Glomerular endothelial cell (primary cell): Measurements from ENCODE around the gene SLC35E3. TPM values are rescaled to one million over a fixed set of nuclear protein-coding genes. Genes with fewer than 3 reads are reported as not detected.
"Not testable (repeated sequence)": the region's sequence is repeated elsewhere in the genome, so short reads cannot be mapped to it uniquely, and the experiment has no call there.

Experiments
- DNase-seq: peaks from one replicate; pipeline ENCODE4 v3.0.0-alpha.2; 2011; ENCODE audit warnings: low read depth, low spot score; ENCODE audit errors: extremely low read depth
- total RNA-seq: library from RNA; depleted of rRNA; stranded (reverse); fragments of >200 nt; gene quantifications from 2 replicates; pipeline ENCODE4 v1.2.3, GENCODE V29; 2015

Gene SLC35E3
- total RNA-seq, 1 donor from 2014 or later = 6.6 TPM

DNA sequence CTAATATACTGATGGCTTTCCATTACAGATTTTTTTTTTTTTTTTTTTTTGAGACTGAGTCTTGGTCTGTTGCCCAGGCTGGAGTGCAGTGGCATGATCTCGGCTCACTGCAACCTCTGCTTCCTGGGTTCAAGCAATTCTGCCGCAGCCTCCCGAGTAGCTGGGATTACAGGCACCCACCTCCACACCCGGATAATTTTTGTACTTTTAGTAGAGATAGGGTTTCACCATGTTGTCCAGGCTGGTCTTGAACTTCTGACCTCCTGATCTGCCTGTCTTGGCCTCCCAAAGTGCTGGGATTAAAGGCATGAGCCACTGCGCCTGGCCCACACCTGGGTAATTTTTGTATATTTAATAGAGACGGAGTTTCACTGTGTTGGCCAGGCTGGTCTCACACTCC is 65.6 kb downstream of the SLC35E3 start:
- not testable (repeated sequence) for DNase-seq

DNA sequence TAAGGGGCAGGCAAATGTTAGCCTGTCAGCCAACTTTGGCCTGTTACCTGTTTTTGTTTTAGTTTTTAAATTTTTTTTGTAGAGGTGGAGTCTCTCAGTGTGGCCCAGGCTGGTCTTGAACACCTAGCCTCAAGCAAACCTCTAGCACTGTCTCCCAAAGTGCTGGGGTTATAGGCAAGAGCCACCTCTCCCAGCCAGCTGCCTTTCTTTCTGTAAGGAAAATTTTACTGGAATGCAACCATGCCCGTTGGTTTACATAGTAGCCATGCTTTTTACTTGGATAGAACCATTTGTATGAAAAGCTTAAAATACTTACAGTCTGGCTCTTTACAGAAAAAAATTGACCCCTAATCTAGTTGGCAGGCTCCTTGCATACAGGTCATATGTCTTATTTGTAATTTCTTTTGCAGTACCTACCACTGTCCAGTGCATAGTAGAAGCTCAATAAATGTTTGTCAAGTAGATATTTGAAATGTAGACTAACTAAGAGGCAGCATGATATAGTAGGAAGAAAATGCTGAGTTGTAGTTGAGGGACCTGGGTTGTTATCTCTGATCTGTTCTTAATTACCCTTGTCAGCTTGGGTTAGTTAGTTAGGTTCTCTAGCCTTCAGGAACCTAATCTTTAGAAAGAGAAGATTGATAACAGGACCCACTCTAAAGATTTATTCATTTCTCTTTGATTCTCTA is 66.7 kb downstream of the SLC35E3 start:
- DNase-seq = no peak

DNA sequence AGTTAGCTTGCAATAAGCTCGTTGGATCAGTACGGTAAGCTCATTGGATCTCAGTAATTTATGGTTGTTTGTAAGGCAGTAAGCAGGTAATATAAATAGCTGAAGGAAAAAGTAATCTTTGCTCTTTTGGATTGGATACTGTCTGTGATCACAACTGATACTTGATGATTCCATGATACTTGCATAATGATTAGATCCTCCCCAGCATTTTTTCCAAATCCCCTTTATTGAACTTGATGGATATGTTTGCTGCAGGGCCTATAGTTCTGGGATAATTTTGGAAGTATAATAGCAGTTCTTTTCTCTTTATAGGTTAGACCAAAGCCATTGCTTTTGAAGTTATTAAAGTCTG is 67.2 kb downstream of the SLC35E3 start:
- DNase-seq = no peak

DNA sequence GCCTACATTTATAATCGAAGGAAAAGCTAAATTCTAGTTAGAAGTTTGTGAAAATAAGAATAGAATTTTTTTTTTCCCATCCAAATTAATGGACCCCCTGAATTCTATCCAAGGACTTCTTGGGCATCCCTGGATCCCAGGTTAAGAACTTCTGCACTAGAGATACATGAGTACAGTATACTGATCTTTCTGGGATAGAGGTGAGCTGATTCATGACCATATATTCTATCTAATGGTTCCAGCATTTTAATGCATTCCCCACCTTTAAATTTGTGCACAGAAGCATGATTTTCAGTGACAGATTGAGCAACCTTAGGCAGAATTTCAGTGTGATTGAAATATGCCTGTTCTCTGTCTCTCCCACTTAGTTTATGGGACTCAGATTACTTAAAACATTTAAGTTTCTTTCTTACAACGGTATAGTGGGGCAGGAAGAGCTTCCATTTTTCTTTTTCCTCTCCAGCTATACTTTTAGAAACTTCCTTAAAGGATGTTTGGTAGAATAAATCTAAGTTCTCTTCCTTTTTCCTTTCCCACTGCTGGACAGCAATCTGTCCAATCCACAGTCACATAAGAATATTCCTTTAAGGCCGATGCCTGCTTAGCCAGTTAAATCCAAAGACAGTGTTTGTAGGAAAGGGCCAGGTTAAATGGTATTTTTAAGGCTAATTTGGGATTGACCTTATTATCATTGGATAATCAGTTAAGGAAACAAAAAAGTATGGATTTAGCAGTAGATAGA is 68.7 kb downstream of the SLC35E3 start:
- no peak for DNase-seq

DNA sequence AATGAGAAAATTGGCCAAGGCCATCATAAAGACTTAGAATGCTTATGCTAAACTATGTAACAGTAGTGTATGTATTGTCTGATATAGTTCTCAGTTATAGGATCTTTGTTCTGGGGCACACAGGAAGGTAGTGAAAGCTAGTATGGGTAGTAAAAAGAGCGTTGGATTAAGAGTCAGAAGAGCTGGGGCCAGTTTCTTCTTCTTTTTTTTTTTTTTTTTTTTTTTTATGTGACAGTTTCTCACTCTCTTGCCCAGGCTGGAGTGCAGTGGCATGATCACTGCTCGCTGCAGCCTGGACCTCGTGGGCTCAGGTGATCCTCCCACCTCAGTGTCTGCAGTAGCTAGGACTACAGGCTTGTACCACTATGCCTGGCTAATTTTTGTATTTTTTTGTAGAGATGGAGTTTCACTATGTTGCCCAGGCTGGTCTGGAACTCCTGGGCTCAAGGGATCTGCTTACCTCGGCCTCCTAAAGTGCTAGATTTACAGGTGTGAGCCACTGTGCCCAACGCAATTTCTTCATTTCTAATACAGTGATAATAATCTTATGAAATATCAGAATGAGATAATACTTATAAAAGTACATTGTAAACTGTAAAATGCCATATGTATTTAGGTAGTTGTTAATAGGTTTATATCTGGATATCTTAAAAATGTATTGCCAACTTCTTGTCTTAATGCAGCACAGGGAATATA is 69.4 kb downstream of the SLC35E3 start:
- DNase-seq = no peak

DNA sequence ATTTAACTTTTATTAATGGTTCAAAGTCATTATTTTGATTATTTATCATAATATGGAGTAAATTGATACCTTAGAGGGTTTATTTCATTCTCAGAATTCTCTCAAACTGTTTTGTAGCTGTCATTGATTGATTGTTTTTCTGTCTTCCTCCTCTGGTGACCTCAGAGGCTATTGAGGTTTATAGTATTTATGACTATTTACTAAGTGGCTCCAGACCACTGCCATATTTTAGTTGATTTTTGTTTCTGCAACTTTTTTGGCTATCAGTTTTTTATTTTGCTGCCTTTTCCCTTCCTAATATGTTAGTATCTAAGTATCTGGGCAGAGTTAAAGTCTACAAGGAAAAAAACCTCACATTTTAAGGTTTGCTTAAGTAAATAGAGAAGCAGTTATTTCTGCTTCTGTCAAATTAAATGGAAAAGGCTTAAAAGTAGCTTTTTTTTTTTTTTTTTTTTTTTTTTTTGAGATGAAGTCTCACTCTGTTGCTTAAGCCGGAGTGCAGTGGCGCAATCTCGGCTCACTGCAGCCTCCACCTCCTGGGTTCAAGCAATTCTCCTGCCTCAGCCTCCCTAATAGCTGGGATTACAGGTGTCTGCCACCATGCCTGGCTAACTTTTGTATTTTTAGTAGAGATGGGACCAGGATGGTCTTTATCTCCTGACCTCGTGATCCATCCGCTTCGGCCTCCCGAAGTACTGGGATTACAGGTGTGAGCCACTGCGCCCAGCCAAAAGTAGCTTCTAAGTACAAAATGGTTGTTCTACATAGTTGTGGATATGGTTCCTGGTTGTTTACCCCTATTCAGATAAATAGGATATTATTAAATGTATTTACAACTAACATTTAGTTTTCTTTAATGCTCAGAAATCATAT is 70.2 kb downstream of the SLC35E3 start:
- DNase-seq = no peak

DNA sequence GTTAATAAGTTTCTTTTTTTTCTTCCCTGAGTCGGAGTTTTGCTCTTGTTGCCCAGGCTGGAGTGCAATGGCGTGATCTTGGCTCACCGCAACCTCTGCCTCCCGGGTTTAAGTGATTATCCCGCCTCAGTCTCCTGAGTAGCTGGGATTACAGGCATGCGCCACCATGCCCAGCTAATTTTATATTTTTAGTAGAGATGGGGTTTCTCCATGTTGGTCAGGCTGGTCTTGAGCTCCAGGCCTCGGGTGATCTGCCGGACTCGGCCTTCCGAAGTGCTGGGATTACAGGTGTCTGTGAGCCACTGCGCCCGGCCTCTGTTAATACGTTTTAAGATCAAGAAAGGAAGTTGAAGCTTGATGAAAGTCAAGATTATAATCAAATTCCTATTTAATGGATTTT is 73.5 kb downstream of the SLC35E3 start:
- not testable (repeated sequence) for DNase-seq

DNA sequence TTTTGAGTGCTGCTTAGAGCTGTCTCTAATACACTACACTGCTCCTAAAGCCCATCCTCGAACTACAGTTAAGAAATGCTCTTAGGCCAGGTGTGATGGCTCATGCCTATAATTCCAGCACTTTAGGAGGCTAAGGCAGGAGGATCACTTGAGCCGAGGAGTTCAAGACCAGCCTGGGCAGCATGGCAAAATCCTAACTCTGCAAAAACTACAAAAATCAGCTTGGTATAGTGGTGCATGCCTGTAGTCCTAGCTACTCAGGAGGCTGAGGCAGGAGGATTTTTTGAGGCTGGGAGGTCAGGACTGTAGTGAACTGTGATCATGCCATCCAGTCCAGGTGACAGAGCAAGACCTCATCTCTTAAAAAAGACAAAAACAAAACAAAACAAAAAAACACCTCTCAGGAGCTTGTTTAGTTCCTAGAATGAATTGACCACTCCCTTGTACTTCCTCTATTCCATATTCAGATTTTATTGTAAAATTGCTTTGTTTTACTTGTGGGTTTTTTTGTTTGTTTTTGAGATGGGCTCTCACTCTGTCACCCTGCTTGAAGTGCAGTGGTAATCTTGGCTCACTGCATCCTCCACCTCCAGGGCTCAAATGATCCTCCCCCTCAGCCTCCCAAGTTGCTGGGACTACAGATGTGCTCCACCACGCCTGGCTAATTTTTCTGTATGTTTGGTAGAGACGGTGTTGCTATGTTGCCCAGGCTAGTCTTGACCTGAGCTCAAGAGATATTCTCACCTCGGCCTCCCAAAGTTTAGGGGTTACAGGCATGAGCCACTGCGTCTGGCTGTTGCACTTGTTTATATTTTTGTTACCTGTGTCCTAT is 75.6 kb downstream of the SLC35E3 start:
- no peak for DNase-seq

DNA sequence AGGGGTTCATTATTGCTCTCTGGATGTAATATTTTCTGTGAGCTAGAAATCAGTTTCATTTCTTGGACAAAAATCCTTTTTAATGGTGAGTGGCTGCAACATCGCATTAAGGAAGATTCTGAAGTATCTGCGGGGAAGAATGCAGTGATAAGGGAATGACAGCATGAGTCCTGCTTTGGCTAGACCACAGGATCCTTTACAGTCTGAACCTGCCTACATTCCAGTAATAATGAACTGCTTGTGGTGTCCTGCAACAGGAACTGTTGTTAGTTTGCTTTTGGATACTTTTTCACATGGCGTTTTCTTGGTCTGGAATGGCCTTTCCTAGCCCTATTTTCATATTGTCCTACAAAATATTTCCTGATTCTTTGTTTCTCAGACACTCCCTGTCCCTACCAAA is 77.7 kb downstream of the SLC35E3 start:
- DNase-seq = no peak

DNA sequence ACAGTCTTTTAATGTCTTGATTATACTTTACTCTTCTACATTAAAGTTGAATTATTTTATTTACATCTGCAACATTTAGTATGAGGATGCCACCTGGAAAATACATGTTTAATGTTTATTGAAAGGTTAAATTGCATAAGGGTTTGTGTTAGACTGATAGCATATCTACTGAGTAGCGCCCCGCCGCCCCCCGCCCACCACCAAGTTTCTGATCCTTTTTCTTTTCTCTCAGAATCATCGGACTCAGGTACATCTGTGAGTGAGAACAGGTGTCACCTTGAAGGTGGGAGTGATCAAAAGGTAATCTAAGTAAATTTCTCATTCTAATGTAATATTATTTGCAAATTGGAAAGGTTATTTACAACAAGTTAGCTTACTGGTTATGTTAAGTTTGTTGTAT is 78.2 kb downstream of the SLC35E3 start:
- no peak for DNase-seq

DNA sequence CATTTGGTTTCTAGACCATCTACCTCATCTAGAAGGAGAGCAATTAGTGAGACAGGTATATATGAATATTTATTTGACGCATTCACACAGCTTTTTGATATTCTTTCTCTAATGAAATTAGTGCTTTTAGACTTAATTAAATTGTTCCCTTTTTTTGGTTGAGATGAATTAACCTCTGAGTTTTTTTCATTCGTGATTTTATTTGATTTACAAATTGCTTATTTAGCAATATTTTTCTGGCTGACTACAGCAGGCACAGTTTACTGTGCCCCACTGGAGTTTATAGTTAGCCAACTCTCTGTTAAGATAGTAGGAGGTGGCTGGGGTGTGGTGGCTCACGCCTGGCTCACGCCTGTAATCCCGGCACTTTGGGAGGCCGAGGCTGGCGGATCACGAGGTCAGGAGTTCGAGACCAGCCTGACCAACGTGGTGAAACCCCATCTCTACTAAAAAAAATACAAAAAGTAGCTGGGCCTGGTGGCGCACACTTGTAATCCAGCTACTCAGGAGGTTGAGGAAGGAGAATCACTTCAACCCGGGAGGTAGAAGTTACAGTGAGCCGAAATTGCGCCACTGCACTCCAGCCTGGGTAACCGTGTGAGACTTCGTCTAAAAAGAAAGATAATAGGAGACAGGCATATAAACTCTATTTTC is 78.7 kb downstream of the SLC35E3 start:
- no peak for DNase-seq

DNA sequence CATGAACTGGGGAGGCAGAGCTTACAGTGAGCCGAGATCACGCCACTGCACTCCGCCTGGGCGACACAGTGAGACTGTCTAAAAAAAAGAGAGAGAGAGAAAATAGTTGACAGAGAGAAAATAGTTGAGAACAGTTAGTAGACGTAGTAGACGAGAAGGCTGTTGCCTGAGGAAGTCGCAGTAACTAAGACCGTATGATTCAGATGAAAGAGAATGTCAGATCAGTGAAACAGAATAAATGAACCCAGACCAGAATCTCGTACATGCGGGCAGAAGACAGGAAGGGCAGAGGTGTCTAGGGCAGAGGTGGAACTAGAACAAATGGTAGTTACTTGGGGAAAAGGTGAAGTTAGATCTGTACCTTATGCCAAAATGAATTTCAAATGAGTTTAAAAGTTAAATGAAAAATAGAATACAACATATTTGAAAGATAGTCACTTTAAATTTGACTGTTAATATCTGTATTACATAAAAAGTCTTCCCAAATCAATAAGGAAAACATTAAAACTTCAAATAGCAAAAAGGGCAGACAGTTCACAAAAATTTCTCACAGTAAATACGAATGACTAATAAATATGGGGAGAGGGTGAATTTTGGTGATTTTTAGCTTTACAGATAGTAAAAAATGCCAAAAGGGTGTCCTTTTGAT is 79.7 kb downstream of the SLC35E3 start:
- DNase-seq = no peak

DNA sequence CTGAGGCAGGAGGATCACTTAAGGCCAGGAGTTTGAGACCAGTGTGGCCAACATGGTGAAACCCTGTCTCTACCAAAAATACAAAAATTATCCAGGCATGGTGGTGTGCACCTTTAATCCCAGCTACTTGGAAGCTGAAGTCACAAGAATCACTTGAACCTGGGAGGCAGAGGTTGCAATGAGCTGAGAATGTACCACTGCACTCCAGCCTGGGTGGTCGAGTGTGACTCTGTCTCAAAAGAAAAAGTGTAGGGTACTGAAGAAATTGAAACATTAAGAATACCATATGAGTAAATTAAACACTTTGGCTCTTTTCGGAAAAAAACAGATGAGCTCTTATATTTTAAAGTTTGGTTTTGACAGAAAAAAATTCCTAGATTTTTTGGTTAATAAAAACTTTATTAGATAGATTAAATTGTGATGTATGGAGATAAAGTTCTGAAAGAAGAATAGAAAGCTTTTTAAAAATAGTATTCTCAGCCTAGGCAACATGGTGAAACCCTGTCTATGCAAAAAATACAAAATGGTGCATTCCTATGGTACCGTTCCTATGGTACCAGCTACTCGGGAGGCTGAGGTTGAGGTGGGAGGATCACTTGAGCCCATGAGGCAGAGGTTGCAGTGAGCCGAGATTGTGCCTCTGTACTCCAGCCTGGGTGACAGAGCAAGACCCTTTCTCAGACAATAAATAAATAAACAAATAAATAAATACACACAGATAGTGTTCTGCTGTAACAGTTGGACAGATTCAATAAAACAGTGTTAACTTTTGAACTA is 82.1 kb downstream of the SLC35E3 start:
- no peak for DNase-seq

DNA sequence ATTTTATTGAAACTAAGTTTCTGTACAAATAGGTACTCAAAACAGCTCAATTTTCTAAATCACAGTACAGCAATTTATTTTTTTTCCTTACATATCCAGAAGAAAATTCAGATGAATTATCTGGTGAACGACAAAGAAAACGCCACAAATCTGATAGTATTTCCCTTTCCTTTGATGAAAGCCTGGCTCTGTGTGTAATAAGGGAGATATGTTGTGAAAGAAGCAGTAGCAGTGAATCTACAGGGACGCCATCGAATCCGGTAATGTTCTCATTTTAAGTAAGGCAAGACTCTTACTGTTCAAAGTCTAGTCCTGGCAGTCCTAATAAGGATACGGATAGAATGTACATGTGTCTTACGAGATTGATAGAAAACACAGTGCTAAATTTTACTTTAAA is 82.7 kb downstream of the SLC35E3 start:
- DNase-seq = no peak
